ENCODE data around the gene ATP8B4.

ATP8B4 gene

DNA sequence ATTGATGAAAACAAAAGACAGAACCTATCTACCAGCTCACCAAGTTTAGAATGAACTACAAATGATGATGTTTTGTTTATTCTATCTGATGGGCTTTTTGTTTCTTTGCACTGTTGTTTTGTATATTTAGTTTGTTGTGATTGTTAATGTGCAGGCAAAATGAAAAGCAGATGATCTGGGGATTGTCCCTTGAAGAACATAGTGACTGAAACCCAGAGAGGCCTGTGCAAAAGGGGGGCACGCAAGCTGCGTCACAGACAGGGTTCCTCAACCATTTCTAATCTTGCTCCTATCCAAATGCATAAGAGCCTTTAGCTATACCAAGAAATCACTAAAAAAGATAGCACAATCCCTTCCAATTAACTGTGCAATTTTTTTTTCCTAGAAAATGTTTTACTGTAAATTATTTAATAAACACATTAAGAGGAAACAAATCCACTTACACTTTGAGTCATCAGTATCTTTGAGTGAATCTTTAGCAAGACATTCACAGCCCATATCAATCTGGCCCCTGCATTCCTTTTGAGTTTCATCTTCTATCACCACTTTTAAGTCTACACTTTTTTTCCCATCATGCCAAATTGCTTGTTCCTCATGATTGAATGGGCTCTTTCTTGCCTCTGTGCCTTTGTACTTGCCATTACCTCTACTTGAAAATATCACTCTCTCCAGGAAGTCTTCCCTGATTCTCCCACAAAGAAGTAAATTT, 220.3 kb downstream of the ATP8B4 start:
- no peak for DNase-seq (ENCODE audit: extremely low read depth, low read depth)
- no peak overlapping the region for H3K4me3 ChIP-seq (replicated peaks; ENCODE audit: low read depth, low read length)
- TF ChIP-seq, protein P1, sequence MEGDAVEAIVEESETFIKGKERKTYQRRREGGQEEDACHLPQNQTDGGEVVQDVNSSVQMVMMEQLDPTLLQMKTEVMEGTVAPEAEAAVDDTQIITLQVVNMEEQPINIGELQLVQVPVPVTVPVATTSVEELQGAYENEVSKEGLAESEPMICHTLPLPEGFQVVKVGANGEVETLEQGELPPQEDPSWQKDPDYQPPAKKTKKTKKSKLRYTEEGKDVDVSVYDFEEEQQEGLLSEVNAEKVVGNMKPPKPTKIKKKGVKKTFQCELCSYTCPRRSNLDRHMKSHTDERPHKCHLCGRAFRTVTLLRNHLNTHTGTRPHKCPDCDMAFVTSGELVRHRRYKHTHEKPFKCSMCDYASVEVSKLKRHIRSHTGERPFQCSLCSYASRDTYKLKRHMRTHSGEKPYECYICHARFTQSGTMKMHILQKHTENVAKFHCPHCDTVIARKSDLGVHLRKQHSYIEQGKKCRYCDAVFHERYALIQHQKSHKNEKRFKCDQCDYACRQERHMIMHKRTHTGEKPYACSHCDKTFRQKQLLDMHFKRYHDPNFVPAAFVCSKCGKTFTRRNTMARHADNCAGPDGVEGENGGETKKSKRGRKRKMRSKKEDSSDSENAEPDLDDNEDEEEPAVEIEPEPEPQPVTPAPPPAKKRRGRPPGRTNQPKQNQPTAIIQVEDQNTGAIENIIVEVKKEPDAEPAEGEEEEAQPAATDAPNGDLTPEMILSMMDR (IDR thresholded peaks at IDR 0.05; ENCODE audit: low read depth, low read length, missing control alignments) = no peak

DNA sequence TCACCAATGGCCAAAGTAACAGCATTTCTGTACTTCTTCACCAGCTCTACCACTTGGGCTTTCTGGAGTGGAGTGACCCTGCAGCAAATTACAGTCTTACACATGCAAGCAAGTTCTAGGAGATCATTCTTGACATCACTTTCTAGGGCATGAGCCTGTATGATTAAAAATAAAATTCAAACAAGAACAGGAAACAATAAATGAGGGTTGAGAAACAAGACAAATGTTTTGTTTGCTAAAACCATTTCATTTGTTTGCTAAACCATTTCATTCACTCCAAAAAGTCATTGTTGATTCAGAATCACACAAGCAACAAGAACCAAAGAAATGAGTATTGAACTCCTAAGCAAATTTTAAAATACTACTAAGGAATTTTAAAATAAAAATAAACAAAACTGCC, 220.9 kb downstream of the ATP8B4 start:
- no peak for DNase-seq (ENCODE audit: extremely low read depth, low read depth)
- TF ChIP-seq, protein P1 (IDR thresholded peaks at IDR 0.05; ENCODE audit: low read depth, low read length, missing control alignments) = no peak
- H3K4me3 ChIP-seq (replicated peaks; ENCODE audit: low read depth, low read length) = no peak overlapping the region

DNA sequence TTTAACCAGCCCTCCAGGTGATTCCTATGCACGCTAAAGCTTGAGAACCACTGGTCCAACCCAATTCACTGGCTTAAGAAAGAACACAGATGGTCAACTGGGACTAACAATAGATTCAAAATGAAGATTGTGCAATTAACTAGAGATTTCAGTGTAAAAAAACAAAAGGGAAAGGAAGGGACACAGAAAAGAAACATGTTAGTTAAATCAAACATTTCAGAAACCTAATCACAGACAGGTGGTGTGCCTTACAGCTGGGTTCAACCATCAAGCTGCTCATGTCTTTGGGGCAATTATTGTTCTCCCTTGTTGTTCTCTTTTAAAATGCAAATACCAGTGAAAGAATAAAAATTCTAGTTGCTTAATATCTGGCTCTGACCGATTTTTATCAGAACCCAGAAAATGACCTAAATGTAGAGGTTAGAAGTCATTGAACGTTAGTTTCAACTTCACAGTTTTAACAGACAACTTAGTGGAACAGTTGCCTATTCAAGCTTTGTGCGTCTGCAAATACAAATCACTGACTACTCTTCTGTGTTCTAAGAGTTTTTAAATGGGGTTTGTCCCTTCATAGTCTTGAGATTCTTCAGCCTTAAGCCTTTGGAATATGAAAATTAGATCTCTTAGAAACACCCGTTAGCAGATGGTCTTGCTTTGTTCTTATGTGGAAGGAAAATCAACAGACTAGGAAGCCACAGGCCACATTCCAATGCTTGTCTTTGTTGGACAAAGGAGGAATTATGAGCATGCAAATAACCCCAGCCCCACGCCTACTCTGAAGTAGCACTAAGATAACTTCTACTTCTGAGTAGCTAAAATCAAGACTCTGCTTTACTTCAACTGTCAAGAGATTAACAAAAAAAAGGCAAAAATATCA, 223.4 kb downstream of the ATP8B4 start:
- H3K4me3 ChIP-seq (replicated peaks; ENCODE audit: low read depth, low read length) = no peak overlapping the region
- no peak for DNase-seq (ENCODE audit: extremely low read depth, low read depth)
- TF ChIP-seq, protein P1 (IDR thresholded peaks at IDR 0.05; ENCODE audit: low read depth, low read length, missing control alignments) = no peak

DNA sequence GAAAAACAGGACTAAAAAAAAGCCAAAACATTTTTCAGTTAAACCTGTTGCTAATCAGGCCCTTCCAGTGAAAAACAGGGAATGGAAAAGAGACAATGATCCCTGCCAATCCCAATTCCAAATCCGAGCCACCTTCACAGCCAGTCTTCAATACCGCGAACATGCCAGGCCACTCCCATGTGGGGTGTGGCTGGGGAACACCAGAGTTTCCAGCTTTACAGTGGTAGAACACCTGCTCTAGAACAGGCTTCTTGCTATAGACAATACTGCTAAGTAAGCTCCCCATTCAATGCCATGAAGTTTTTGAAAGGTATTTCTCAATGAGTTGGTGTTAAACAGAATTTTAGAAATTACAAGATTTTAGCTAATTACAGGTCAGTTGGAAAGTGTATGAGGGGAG, 228.3 kb downstream of the ATP8B4 start:
- TF ChIP-seq, protein P1 (IDR thresholded peaks at IDR 0.05; ENCODE audit: low read depth, low read length, missing control alignments) = no peak
- H3K4me3 ChIP-seq (replicated peaks; ENCODE audit: low read depth, low read length) = no peak overlapping the region
- no peak for DNase-seq (ENCODE audit: extremely low read depth, low read depth)

DNA sequence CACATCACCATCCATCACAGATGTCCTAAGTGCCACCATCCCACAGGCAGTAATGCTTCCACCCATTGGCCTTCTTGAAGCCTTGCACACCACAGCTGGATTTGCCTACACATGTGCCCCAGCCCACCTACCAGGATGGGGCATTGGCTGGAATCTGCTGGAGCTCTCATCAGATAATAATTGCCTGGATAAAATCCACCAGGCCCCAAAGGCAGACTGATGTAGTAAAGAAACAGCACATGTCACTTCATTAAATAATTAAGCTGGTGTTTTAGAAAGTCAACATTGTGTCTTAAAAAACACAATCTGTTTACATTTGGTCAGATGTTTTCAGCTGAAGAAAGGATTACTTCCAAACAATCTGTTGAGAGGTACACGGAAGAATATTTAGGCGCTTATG, 229.5 kb downstream of the ATP8B4 start:
- TF ChIP-seq, protein P1 (IDR thresholded peaks at IDR 0.05; ENCODE audit: low read depth, low read length, missing control alignments) = no peak
- DNase-seq (ENCODE audit: extremely low read depth, low read depth) = no peak
- no peak overlapping the region for H3K4me3 ChIP-seq (replicated peaks; ENCODE audit: low read depth, low read length)

DNA sequence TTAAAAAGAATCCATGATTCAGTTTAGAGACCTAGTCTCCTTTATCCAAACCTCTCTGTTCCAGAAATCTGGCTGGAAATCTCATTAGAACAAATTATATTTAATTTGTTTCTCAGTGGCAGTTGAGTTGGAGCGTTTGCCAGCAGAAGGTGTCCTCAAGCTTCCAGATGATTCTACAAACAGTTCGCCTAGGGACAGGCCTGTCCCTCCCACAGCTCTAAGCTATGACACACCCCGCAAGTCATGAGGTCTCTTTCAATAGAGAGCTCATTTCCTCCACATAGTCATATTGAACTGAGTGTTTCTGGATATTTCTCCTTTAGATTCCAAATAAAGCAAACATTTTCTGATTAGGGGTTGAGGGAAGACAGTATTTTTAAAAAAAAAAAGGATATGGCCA, 230.3 kb downstream of the ATP8B4 start:
- TF ChIP-seq, protein P1 (IDR thresholded peaks at IDR 0.05; ENCODE audit: low read depth, low read length, missing control alignments) = no peak
- DNase-seq (ENCODE audit: extremely low read depth, low read depth) = no peak
- no peak overlapping the region for H3K4me3 ChIP-seq (replicated peaks; ENCODE audit: low read depth, low read length)
